Measurements from ENCODE around the gene ZNF627. TPM values are rescaled to one million over a fixed set of nuclear protein-coding genes. Genes with fewer than 3 reads are reported as not detected.

ZNF627 gene
- 5.8 and 9.5 TPM in 2 replicates for polyA plus RNA-seq (2011; rRNA removed)
- polyA minus RNA-seq (2011; rRNA and poly(A)+ RNA removed) = 7.5 and 10.2 TPM in 2 replicates

GRCh38 chr19:11597202-11598102, at the start of gene ZNF627:
Gene ZNF627 (plus strand): TSS chr19:11597483. CDS start chr19:11597628, 145 bp downstream.
- H3K36me3 ChIP-seq (ENCODE audit: control insufficient read depth, insufficient read depth, low read length) = peaks cover 1% of the 10 kb centered on the region; the same call in 1 of the 2 replicates
- H3K27me3 ChIP-seq (ENCODE audit: control insufficient read depth, insufficient read depth, low read length) = no peaks in the 10 kb centered on the region
- CTCF ChIA-PET = interaction anchor here (1.0 kb wide), 2 partner anchors 9 to 11 kb away, joined by 4 read pairs; no protein-coding TSS in a partner anchor
- TF ChIP-seq CTCF (IDR thresholded peaks at IDR 0.05; ENCODE audit: insufficient read depth, low read depth, low read length) = peak; percentile 27; the same call in 1 of the 2 replicates
- POLR2A ChIA-PET = no interaction called here
- DNase-seq (ENCODE audit: low read depth) = peak; percentile 87
- H3K4me3 ChIP-seq (ENCODE audit: low read depth, low read length) = peak within 1 kb of the TSS; percentile 83

GRCh38 chr19:11547929-11548700, 49.2 kb upstream of the ZNF627 start:
- no peak overlapping the region for H3K4me3 ChIP-seq (ENCODE audit: low read depth, low read length)
- no peaks in the 10 kb centered on the region for H3K27me3 ChIP-seq (ENCODE audit: control insufficient read depth, insufficient read depth, low read length)
- TF ChIP-seq CTCF (IDR thresholded peaks at IDR 0.05; ENCODE audit: insufficient read depth, low read depth, low read length) = no peak
- H3K36me3 ChIP-seq (ENCODE audit: control insufficient read depth, insufficient read depth, low read length) = peaks cover 6% of the 10 kb centered on the region
- ChIA-PET POLR2A (no interaction called here), CTCF (interaction anchor here (0.6 to 4.1 kb wide), 2 partner anchors 12 to 509 kb away, joined by 5 to 17 read pairs; no protein-coding TSS in a partner anchor)
- DNase-seq (ENCODE audit: low read depth) = no peak

GRCh38 chr19:11549386-11549953, 47.8 kb upstream of the ZNF627 start:
- ChIA-PET POLR2A (no interaction called here), CTCF (interaction anchor here (0.9 to 1.0 kb wide), 2 partner anchors 11 to 13 kb away, joined by 4 read pairs; no protein-coding TSS in a partner anchor)
- Histone ChIP-seq H3K4me3 (ENCODE audit: low read depth, low read length) (no peak overlapping the region), H3K36me3 (ENCODE audit: control insufficient read depth, insufficient read depth, low read length) (peaks cover 11% of the 10 kb centered on the region), H3K27me3 (ENCODE audit: control insufficient read depth, insufficient read depth, low read length) (no peaks in the 10 kb centered on the region)
- TF ChIP-seq CTCF (IDR thresholded peaks at IDR 0.05; ENCODE audit: insufficient read depth, low read depth, low read length) = no peak
- DNase-seq (ENCODE audit: low read depth) = no peak

GRCh38 chr19:11550265-11550664, 47.0 kb upstream of the ZNF627 start:
- Histone ChIP-seq H3K27me3 (ENCODE audit: control insufficient read depth, insufficient read depth, low read length) (no peaks in the 10 kb centered on the region), H3K36me3 (ENCODE audit: control insufficient read depth, insufficient read depth, low read length) (peaks cover 12% of the 10 kb centered on the region), H3K4me3 (ENCODE audit: low read depth, low read length) (no peak overlapping the region)
- CTCF ChIA-PET = interaction anchor here (0.9 kb wide), 1 partner anchor 10 kb away, joined by 4 read pairs; no protein-coding TSS in a partner anchor
- DNase-seq (ENCODE audit: low read depth) = no peak
- TF ChIP-seq CTCF (IDR thresholded peaks at IDR 0.05; ENCODE audit: insufficient read depth, low read depth, low read length) = no peak
- POLR2A ChIA-PET = no interaction called here

Data from BJ (cell line).